SK-N-MC (cell line): Measurements from ENCODE around the gene CST5.
"Not testable (repeated sequence)": the region's sequence is repeated elsewhere in the genome, so short reads cannot be mapped to it uniquely, and the experiment has no call there.

ENCODE experiments used
- EZH2 ChIP-seq: fragments of 200-600 bp; sonication (generic); IDR thresholded peaks from one replicate; pipeline ENCODE4 v1.6.1; 2017; ENCODE audit warnings: antibody characterized with exemption
- POLR2AphosphoS5 ChIP-seq: IDR thresholded peaks from 2 replicates; pipeline ENCODE4 v1.6.1; 2012; ENCODE audit warnings: mild to moderate bottlenecking, low read depth, low read length, borderline replicate concordance

GRCh38 chr20:23914469-23914868, 34.9 kb upstream of the CST5 start:
- not testable (repeated sequence) for TF ChIP-seq POLR2AphosphoS5, EZH2
